Activated CD4-positive, CD25-positive, alpha-beta regulatory T cell (primary cell): ENCODE measurements around the gene MYADM.

Experiments
- DNase-seq, 4 experiments: peaks; one replicate each; lab custom pipeline; 2025; lab: John Stamatoyannopoulos, UW

Gene MYADM

GRCh38 chr19:53885036-53885435, 17.4 kb downstream of the MYADM start:
- no peak for DNase-seq

- no peak for DNase-seq
Measured at GRCh38 chr19:53892301-53892980, 24.8 kb downstream of the MYADM start.

- no peak for DNase-seq
Measured at GRCh38 chr19:53892981-53893325, 25.3 kb downstream of the MYADM start.

GRCh38 chr19:53894707-53895106, 27.0 kb downstream of the MYADM start:
- no peak for DNase-seq

GRCh38 chr19:53896682-53897081, 29.0 kb downstream of the MYADM start:
- DNase-seq: no peak

- DNase-seq: no peak
Measured at GRCh38 chr19:53897459-53897858, 29.8 kb downstream of the MYADM start.

- no peak for DNase-seq
Measured at GRCh38 chr19:53898166-53898565, 30.5 kb downstream of the MYADM start.

GRCh38 chr19:53898636-53899341, 31.1 kb downstream of the MYADM start:
- DNase-seq: no peak

GRCh38 chr19:53900191-53900860, 32.6 kb downstream of the MYADM start:
- DNase-seq: no peak

- DNase-seq: no peak
Measured at GRCh38 chr19:53903055-53903680, 35.5 kb downstream of the MYADM start.

GRCh38 chr19:53904909-53905308, 37.2 kb downstream of the MYADM start:
- no peak for DNase-seq

- no peak for DNase-seq
Measured at GRCh38 chr19:53905787-53906186, 38.1 kb downstream of the MYADM start.

- peak in 3 of 4 experiments; percentile 44 to 63 (median 48) for DNase-seq
Measured at GRCh38 chr19:53906211-53907192, 38.8 kb downstream of the MYADM start.

GRCh38 chr19:53907193-53907581, 39.5 kb downstream of the MYADM start:
- peak in 1 of 4 experiments; percentile 6 for DNase-seq

GRCh38 chr19:53907690-53908089, 40.0 kb downstream of the MYADM start:
- no peak for DNase-seq

GRCh38 chr19:53908106-53908934, 40.6 kb downstream of the MYADM start:
- DNase-seq: peak in 2 of 4 experiments; percentile 8 to 18

GRCh38 chr19:53908935-53909415, 41.3 kb downstream of the MYADM start, which contains the start of gene CACNG7:
Gene CACNG7 (plus strand): TSS chr19:53909278. CDS start chr19:53912832, 3,554 bp downstream.
- DNase-seq: no peak

GRCh38 chr19:53909471-53910169, 41.9 kb downstream of the MYADM start:
- no peak for DNase-seq

- no peak for DNase-seq
Measured at GRCh38 chr19:53910170-53910518, 42.5 kb downstream of the MYADM start.

- no peak for DNase-seq
Measured at GRCh38 chr19:53912653-53913052, 45.0 kb downstream of the MYADM start.
